Skeletal muscle satellite cell (primary cell): ENCODE measurements around the gene HSPB1.
A peak's percentile ranks its signal among the peaks of the same experiment; 100 is the strongest.
"Not testable (repeated sequence)": the region's sequence is repeated elsewhere in the genome, so short reads cannot be mapped to it uniquely, and the experiment has no call there.

Experiments used
- H3K27me3 ChIP-seq: 2 replicates; pipeline ENCODE4 v1.7.0; 2013; ENCODE audit warnings: low read length; ENCODE audit not compliant: control insufficient read depth, insufficient read depth
- H3K36me3 ChIP-seq: 2 replicates; pipeline ENCODE4 v1.7.0; 2013; ENCODE audit warnings: mild to moderate bottlenecking, control low read depth, low read length; ENCODE audit not compliant: insufficient read depth
- H3K4me1 ChIP-seq: 2 replicates; pipeline ENCODE4 v1.7.0; 2013; ENCODE audit warnings: low read length; ENCODE audit not compliant: control insufficient read depth, insufficient read depth
- H3K4me2 ChIP-seq: 2 replicates; pipeline ENCODE4 v1.7.0; 2013; ENCODE audit warnings: mild to moderate bottlenecking, low read length
- H3K4me3 ChIP-seq: 2 replicates; pipeline ENCODE4 v1.7.0; 2013; ENCODE audit warnings: low read length
- H3K9ac ChIP-seq: 2 replicates; pipeline ENCODE4 v1.7.0; 2013; ENCODE audit warnings: mild to moderate bottlenecking, low read depth, low read length, moderate library complexity
- H3K9me3 ChIP-seq: replicated peaks from 2 replicates; pipeline ENCODE4 v1.7.0; 2013; ENCODE audit warnings: mild to moderate bottlenecking, control low read depth, low read length

HSPB1 gene

GRCh38 chr7:76282344-76283253 is 19.9 kb upstream of the HSPB1 start:
- Histone ChIP-seq H3K36me3 (no peaks in the 10 kb centered on the region), H3K4me2 (peak overlapping the region; percentile 78), H3K4me1 (peaks cover 4% of the 10 kb centered on the region), H3K4me3 (peak overlapping the region; percentile 62), H3K27me3 (peaks cover 31% of the 10 kb centered on the region), H3K9ac (no peak overlapping the region), H3K9me3 (no peaks in the 10 kb centered on the region)

- H3K9me3 ChIP-seq, result no peaks in the 10 kb centered on the region
- H3K36me3 ChIP-seq, result no peaks in the 10 kb centered on the region
- peaks cover 4% of the 10 kb centered on the region for H3K4me1 ChIP-seq
- no peak overlapping the region for H3K9ac ChIP-seq
- H3K4me2 ChIP-seq, result peak overlapping the region; percentile 78
- peaks cover 25% of the 10 kb centered on the region for H3K27me3 ChIP-seq
- peak overlapping the region; percentile 62 for H3K4me3 ChIP-seq
Measured at GRCh38 chr7:76283254-76284159, 19.0 kb upstream of the HSPB1 start.

- no peak overlapping the region for H3K4me2 ChIP-seq
- peaks cover 9% of the 10 kb centered on the region for H3K27me3 ChIP-seq
- no peaks in the 10 kb centered on the region for H3K36me3 ChIP-seq
- peaks cover 4% of the 10 kb centered on the region for H3K4me1 ChIP-seq
- no peak overlapping the region for H3K9ac ChIP-seq
- H3K4me3 ChIP-seq, result no peak overlapping the region
- H3K9me3 ChIP-seq, result no peaks in the 10 kb centered on the region
Measured at GRCh38 chr7:76285604-76286374, 16.7 kb upstream of the HSPB1 start.

GRCh38 chr7:76286842-76287403 is 15.6 kb upstream of the HSPB1 start:
- no peak overlapping the region for H3K9ac ChIP-seq
- H3K9me3 ChIP-seq, result no peaks in the 10 kb centered on the region
- H3K4me2 ChIP-seq, result no peak overlapping the region
- H3K4me1 ChIP-seq, result peaks cover 12% of the 10 kb centered on the region
- H3K27me3 ChIP-seq, result peaks cover 4% of the 10 kb centered on the region
- no peak overlapping the region for H3K4me3 ChIP-seq
- no peaks in the 10 kb centered on the region for H3K36me3 ChIP-seq

- peak overlapping the region; percentile 67 for H3K9ac ChIP-seq
- not testable (repeated sequence) for H3K27me3 ChIP-seq, H3K9me3 ChIP-seq, H3K36me3 ChIP-seq
- H3K4me3 ChIP-seq, result peak overlapping the region; percentile 56
- peak overlapping the region; percentile 77 for H3K4me2 ChIP-seq
- H3K4me1 ChIP-seq, result peaks cover 47% of the 10 kb centered on the region
Measured at GRCh38 chr7:76290847-76291350, 11.6 kb upstream of the HSPB1 start.

GRCh38 chr7:76291351-76292212 is 10.9 kb upstream of the HSPB1 start:
- peaks cover 51% of the 10 kb centered on the region for H3K4me1 ChIP-seq

GRCh38 chr7:76292213-76292573 is 10.3 kb upstream of the HSPB1 start:
- Histone ChIP-seq H3K4me2 (peak overlapping the region; percentile 82), H3K27me3 (no peaks in the 10 kb centered on the region), H3K9me3 (no peaks in the 10 kb centered on the region), H3K9ac (peak overlapping the region; percentile 86), H3K4me3 (peak overlapping the region; percentile 57), H3K4me1 (peaks cover 57% of the 10 kb centered on the region), H3K36me3 (no peaks in the 10 kb centered on the region)

More at GRCh38 chr7:76291351-76292212, 10.9 kb upstream of the HSPB1 start:
- Histone ChIP-seq H3K9ac (peak overlapping the region; percentile 86), H3K4me3 (peak overlapping the region; percentile 57), H3K36me3 (no peaks in the 10 kb centered on the region), H3K9me3 (no peaks in the 10 kb centered on the region), H3K27me3 (no peaks in the 10 kb centered on the region), H3K4me2 (peak overlapping the region; percentile 82)

GRCh38 chr7:76292911-76293310 is 9.6 kb upstream of the HSPB1 start:
- H3K4me2 ChIP-seq, H3K4me3 ChIP-seq, H3K36me3 ChIP-seq, H3K9me3 ChIP-seq, H3K9ac ChIP-seq, H3K27me3 ChIP-seq: not testable (repeated sequence)
- peaks cover 64% of the 10 kb centered on the region for H3K4me1 ChIP-seq

GRCh38 chr7:76293407-76293901 is 9.0 kb upstream of the HSPB1 start:
- Histone ChIP-seq H3K4me3 (no peak overlapping the region), H3K9ac (no peak overlapping the region), H3K27me3 (no peaks in the 10 kb centered on the region), H3K9me3 (no peaks in the 10 kb centered on the region), H3K4me2 (peak overlapping the region; percentile 86), H3K36me3 (no peaks in the 10 kb centered on the region), H3K4me1 (peaks cover 64% of the 10 kb centered on the region)
